Activated CD4-positive, alpha-beta T cell treated with anti-CD3 and anti-CD28 coated beads, Interleukin-10, Interleukin-2, amounts not matched to agents 100 ng/mL and 50 ng/mL, durations not matched to agents 16 hours and 8 hours (primary cell): ENCODE results near the gene PAEP.

Source experiments
- DNase-seq: peaks from one replicate; pipeline ENCODE4 v3.0.0-alpha.2; 2020

Gene PAEP

GRCh38 chr9:135579889-135580660, 18.5 kb downstream of the PAEP start:
- DNase-seq = no peak

- DNase-seq = no peak
Measured at GRCh38 chr9:135580664-135581380, 19.3 kb downstream of the PAEP start.

DNA sequence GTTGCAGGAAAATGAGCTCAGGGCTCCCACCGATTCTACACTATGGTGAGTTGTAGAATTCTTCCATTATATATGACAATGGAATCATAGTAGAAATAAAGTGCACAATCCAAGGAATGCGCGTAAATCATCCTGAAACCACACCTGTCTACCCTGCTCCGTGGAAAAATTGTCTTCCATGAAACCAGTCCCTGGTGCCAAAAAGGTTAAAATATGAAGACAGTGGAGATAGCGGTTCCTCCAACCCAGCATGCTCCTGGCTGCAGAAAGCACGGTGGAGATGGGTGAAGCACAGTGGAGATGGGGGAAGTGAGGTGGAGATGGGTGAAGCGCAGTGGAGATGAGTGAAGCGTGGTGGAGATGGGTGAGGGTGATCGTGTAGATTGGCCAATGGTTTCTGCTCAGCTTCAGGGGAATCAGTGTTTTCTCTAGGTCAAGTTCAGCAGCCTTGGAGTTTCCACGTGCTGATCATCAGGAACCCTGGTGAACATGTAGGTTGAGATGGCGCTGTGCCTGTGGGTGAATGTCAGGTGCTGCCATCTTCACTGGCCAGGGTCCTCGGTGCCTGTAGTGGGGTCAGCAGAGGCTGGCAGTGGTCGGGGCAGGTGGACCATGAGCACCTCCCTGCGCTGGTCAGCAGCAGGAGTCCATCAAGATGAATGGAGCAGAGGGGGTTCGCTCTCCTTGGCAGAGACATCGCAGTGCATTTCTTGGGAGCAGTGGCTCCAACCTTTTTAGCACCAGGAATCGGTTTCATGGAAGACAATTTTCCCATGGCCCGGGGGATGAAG, 20.3 kb downstream of the PAEP start:
- DNase-seq = no peak

DNA sequence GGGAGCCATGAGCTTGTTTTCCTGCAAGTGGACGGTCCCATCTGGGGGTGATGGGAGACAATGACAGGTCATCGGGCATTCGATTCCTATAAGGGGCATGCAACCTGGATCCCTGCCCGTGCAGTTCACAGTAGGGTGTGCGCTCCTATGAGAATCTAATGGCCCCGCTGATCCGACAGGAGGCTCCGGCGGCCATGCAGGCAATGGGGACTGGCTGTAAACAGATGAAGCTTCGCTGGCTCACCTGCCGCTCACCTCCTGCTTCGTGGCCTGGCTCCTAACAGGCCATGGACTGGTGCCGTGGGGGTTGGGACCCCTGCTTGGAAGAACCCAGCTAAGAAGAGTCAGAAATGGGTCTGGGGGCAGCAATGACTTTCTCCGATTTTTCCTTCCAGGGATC, 21.0 kb downstream of the PAEP start:
- DNase-seq = no peak

DNA sequence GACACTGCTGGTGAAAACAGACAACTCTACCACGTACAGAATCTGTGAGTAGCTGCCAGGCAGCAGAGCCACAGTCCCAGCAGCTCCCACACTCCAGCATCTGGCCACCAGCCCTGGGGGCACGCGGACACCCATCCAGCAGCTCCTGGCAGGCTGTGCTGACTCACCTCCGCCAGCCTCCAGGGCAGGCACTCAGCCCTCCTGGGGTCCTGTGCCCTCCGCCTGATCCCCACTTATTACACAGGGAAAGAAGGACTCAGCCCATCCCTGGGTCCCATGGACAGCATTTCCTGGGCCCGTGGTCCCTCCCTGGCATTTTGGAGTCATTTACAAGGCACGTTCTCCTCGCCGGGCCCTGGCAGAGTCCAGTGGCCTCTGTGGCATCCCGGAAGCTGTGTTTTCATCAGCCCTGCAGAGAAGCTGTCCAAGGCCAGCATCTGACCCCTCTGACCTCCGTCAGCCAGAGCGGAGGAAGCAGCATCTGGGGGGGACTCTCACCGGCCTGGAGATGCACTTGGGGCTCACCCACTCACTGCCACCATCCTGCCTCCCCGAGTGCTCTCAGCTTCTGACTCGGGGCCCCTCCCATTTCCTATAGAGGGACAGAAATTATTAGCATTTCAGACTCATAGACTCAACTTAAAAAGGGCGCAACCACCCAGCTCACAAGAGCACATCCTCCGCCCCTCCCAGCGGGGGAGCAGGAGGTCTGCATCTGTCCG, 21.6 kb downstream of the PAEP start:
- no peak for DNase-seq

DNA sequence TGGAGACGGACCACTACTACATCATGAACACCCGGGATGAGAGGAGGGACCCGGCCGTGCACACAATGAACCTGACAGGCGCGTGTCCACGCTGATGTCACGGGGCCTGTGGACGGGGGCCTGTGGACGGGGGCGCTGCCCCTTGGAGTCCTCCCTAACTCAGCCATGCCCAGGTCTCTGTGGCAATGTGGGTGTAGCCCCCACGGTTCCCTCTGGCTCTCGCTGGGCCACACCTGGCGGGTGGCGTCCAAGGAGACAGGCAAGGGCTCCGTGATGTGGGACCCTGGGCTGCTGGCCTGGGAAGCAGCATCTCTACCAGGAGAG, 22.1 kb downstream of the PAEP start:
- DNase-seq = no peak

GRCh38 chr9:135584371-135584770, 22.8 kb downstream of the PAEP start:
- DNase-seq = no peak

DNA sequence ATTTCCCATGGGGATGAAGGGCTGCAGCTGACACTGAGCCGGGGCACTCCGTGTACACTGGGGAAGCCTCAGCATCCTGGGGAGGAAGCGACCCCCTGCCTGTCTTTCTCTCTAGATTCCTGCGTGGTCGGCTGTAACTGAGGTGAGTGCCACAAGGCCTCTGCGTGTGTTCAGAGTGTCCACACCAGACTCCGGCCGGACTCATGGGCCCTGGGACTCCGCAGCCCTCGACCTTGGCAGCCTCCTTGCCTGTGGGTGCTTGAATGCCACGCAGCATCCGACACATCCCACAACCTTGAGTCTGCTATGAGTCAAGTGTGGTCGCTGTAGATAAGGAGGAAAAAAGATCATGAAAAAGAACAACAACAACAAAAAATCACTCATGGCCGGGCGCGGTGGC, 23.4 kb downstream of the PAEP start:
- no peak for DNase-seq

DNA sequence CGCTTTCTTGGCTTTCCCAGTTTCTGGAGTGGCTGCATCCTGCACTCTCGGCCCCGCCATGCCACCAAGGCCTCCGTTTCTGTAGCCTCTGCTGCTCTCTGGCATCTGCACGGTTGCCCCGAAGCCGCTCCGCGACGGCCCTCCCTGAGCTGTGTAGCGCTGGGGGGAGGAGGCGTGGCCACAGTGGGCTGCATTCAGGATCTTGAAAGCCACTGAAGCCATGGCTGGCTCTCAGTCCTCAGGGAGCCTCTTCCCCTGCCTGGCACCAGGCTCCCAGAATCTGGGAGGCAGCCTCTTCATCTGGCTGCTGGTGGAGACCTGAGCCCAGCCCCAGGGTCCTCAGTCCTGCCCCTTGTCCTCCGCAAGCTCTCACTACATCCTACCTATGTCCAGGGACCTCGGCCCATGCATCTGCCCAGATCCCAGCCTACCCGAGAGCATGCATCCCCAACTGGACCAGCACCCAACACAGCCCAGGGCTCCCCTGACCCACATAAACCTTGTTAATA, 25.1 kb downstream of the PAEP start:
- DNase-seq = no peak

DNA sequence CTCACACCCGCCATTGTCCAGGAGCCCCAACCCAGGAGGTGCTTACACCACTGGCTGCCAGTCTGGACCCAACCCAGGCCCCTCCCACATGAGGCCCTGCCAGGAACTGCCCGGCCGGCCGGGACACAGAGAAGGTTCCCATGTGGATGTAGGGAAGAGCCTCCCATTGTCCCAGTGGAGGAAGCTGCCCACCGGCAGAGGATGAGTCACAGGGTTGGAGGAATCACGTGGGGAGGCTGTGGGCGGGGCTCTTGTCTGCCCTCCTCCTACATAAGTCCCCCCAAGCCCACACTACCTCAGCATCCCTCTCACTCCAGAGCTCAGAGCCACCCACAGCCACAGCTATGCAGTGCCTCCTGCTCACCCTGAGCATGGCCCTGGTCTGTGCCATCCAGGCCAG, 26.1 kb downstream of the PAEP start:
- DNase-seq = no peak

GRCh38 chr9:135588371-135588770, 26.8 kb downstream of the PAEP start:
- no peak for DNase-seq

DNA sequence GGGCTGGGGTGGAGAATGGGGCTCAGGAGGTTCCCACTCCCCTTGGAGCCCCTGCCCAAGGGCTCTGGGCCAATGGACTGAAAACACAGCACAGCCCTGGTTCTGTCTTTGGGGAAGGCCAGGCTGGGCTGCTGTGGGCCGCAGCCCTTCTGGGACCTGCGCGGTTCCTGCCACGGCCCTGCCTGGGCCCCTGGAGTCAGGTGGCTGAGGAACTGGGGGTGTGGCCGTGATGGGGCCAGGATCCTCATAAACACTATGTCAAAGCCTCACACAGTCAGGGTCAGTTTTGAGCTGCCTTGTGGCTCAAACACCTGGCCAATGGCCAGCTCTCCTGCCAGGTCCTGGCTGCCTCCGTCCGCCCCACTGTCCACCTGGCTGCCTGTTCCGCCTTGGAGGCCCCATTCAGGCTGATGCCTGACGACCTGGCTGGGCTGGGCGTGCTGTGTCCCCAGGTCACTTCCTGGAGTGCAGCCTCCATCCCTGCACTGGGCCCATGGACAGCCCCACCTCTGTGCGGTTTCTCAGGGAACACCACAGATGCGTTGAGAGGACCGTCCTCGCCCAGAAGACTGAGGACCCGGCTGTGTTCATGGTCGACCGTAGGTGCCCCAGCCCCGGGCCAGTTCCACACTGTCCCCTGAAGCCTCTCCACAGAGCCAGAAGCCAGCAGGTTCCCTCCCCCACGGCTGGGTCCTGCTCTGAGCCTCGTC, 27.5 kb downstream of the PAEP start:
- no peak for DNase-seq

GRCh38 chr9:135589596-135590485, 28.3 kb downstream of the PAEP start:
- DNase-seq = no peak

GRCh38 chr9:135590486-135591079, 29.0 kb downstream of the PAEP start:
- no peak for DNase-seq

DNA sequence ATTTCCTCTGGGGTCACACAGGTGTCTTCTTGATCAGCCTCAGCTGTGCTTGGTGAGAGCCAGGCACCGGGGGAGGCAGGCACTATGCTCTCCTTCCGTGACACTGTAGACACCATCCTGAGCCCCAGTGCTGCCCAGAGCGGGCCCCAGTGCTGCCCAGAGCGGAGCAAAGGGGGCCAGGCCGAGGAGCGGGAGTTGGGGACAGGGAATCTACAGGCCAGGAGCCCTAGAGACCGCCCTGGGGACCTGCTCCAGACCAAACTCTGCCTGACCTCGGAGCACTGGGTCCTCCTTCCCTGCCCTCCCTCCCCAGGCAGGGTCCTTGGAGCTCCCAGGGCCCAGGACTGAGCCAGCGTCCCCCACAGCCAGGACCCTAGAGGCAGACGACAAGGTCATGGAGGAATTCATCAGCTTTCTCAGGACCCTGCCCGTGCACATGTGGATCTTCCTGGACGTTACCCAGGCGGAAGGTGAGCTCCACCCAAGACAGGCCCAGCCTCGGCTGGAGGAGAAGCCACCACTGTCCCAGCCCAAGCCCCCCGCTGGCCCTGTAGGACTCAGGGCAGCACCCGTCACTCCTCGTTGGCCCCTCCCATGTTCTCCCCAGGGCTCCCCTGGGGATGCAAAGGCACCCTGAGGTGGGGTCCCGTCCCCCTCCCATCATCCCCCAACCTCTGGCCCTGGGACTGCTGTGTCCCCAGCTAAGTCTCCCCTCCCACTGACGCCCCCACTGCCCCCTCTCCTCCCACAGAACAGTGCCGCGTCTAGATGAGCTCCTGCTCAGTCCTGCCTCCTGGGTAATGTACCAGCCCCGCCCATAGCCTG, 30.2 kb downstream of the PAEP start:
- no peak for DNase-seq

- no peak for DNase-seq
Measured at GRCh38 chr9:135592331-135592590, 30.7 kb downstream of the PAEP start.

DNA sequence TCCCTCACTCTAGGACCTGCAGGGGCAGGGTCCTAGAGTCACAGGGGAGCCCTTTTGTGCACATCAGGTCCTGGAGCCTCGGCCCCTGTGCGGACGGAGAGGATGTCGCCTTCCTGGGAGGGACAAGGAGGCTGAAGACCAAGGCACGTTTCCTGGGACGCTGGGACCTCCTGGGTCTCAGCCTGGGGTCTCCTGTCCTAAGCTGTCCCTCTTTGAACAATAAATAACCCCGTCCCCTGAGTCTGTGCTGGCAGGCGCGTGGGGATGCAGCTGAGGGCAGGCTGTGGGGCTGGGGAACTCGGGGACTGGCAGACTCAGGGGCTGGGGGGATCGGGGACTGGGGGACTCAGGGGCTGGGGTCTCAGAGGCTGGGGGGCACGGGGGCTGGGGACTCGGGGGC, 31.1 kb downstream of the PAEP start:
- DNase-seq = no peak

DNA sequence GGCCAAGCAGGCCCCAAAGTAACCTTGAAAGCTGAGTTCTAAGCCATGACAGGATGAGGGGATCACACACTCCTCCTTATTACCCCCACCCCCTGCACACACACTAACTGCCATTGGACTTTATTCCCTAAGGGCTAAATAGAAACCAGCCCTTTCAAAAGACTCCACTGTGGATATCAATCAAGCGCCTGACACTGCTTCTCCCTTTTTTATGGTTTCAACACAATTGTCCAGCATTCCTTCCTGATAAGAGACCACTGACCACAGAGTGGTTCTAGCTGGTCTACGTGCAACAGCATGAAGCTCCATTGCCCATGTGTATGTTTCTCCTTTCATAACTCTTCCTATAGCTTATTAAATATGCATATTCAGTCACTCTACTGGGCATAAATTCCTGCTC, 34.7 kb downstream of the PAEP start:
- DNase-seq = no peak

DNA sequence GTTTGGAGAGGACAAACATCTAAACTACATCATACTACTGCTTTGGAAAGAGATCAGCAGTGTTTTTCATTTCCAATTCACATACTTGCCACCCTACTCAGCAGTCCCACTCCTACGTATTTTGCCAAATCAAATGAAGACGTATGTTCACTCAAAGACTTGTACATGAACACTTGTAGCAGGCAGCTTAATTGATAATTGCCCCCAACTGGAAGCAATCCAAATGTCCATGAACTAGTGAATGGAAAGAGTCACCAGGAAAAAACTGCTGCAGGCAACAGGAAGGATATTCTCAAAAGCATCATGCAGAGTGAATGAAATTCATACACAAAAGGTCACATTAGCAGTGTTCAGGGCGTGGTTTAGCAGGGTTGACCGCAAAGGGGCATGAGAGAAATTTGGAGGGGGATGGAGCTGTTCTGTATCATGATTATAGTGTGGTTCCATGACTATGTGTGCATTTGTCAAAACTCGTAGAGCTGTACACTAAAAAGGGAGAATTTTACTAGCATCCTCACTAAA, 38.8 kb downstream of the PAEP start:
- DNase-seq = no peak

- DNase-seq = no peak
Measured at GRCh38 chr9:135601988-135602387, 40.4 kb downstream of the PAEP start.
